GM21786 (cell line): ENCODE data around the gene BECN2.

Experiments
- ATAC-seq: cut with Tn5 transposase; IDR thresholded peaks from one replicate; pipeline ENCODE4 v1.9.1; 2021; ENCODE audit not compliant: unreplicated experiment

BECN2 gene, protein sequence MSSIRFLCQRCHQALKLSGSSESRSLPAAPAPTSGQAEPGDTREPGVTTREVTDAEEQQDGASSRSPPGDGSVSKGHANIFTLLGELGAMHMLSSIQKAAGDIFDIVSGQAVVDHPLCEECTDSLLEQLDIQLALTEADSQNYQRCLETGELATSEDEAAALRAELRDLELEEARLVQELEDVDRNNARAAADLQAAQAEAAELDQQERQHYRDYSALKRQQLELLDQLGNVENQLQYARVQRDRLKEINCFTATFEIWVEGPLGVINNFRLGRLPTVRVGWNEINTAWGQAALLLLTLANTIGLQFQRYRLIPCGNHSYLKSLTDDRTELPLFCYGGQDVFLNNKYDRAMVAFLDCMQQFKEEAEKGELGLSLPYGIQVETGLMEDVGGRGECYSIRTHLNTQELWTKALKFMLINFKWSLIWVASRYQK

DNA sequence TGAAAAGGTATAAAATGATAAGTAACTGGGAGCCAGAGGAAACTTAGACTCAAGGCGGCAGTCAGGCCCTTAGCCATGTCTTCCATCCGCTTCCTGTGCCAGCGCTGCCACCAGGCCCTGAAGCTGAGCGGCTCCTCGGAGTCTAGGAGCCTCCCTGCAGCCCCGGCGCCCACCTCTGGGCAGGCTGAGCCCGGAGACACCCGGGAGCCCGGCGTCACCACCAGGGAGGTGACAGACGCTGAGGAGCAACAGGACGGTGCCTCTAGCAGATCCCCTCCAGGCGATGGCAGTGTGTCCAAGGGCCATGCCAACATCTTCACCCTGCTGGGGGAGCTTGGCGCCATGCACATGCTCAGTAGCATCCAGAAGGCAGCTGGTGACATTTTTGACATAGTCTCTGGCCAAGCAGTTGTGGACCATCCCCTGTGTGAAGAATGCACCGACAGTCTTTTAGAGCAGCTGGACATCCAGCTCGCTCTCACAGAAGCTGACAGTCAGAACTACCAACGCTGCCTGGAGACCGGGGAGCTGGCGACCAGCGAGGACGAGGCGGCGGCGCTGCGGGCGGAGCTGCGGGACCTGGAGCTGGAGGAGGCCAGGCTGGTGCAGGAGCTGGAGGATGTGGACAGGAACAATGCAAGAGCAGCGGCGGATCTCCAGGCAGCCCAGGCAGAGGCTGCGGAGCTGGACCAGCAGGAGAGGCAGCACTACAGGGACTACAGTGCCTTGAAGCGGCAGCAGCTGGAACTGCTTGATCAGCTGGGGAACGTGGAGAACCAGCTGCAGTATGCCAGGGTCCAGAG is at the start of gene BECN2:
BECN2 (plus strand) TSS at position 76 of the 803 bp plus-strand sequence; CDS start at position 76, 0 bp downstream.
- no peak for ATAC-seq

DNA sequence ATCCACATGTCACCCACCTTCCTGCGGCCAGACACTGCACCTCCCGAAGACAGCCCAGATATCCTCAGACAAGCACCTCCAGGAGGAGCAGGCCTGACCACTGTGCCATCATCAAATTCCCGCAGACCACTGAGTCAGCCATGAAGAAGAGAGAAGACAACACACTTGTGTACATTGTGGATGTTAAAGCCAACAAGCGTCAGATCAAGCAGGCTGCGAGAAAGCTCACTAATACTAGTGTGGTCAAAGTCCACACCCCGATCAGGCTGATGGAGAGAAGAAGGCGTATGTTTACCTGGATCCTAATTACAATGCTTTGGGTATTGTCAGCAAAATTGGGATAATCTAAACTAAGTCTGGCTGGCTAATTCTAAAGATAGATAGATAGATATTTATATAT is 41.4 kb upstream of the BECN2 start:
- ATAC-seq, result no peak

DNA sequence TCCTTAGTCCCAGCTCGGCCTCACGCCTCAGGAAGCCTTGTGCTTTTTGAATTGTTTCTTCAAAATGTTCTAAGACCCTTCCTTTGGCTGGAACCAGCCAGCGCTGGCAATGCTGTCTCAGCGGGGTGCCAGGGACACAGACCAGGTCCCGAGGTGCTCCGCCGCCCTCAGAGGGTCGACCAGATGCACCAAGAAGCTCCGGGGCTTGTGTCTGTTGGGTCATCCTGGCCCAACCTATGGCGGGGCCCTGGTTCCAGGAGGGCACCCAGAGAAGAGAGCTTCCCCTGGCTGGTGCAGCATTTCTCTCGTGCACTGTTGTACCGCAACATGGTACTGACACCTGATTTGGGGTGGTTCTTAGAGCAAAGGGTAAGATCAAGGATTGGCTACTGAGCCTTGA is 40.1 kb upstream of the BECN2 start:
- no peak for ATAC-seq

GRCh38 chr1:241918879-241919278 is 38.7 kb upstream of the BECN2 start:
- ATAC-seq, result no peak

DNA sequence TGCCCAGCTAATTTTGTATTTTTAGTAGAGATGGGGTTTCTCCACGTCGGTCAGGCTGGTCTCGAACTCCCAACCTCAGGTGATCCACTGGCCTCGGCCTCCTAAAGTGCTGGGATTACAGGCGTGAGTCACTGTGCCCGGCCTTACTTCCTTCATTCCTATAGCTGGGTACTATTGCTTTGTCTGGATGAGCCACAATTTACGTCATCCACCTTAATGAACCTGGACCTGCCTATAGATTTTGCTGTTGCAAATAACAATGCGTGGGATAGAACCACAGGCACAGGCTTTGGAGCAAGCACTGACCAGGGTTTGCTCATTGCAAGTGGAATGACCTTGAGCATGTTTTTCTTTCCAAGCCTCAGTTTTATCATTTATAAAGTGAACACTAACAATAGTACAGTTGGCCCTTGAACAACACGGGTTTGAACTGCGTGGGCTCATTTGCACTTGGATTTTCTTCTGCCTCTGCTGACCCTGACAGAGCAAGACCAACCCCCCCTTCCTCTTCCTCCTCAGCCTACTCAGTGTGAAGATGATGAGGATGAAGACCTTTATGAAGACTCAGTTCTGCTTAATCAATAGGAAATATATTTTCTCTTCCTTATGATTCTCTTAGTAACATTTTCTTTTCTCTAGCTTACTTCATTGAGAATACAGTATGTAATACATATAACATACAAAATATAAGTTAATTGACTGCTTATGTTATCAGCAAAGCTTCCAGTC is 33.3 kb upstream of the BECN2 start:
- ATAC-seq, result no peak

- ATAC-seq, result no peak
Measured at GRCh38 chr1:241926141-241926540, 31.4 kb upstream of the BECN2 start.

GRCh38 chr1:241927321-241927720 is 30.2 kb upstream of the BECN2 start:
- no peak for ATAC-seq

- no peak for ATAC-seq
Measured at GRCh38 chr1:241932845-241933244, 24.7 kb upstream of the BECN2 start.

DNA sequence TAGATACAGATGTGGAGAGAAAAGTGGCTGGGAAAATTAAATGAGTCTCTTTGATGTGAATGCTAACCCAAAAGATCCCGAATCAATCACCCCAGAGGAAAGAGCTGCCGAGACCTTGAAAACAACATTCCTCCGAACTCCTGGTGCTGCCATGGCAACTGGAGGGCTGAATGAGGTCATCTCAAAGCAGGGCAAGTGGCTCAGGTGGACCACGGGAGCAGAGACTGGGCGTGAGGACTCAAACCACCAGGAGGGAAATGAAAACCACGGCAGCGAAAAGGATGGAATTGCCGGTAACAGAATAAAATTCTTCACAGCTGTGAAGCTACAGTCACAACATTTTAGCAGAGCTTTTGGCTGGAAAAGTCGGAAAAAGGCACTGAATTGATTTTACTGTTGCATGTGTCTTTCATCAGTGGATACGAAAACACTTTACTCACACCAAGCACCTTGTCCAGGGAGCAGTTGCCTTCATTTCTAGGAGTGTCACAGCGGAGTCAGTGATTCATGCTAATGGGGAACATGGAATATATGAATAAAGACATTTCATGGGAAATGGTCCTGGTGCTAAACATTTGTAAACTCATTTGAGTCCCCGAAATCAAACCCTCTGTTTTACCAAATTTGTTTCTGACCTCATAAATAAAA is 23.2 kb upstream of the BECN2 start:
- ATAC-seq, result no peak

GRCh38 chr1:241934866-241935265 is 22.7 kb upstream of the BECN2 start:
- ATAC-seq, result no peak

GRCh38 chr1:241939798-241940197 is 17.8 kb upstream of the BECN2 start:
- ATAC-seq, result no peak

- no peak for ATAC-seq
Measured at GRCh38 chr1:241942738-241943137, 14.8 kb upstream of the BECN2 start.

- no peak for ATAC-seq
Measured at GRCh38 chr1:241944300-241944699, 13.3 kb upstream of the BECN2 start.

GRCh38 chr1:241947354-241947753 is 10.2 kb upstream of the BECN2 start:
- ATAC-seq, result no peak

GRCh38 chr1:241950390-241950789 is 7.2 kb upstream of the BECN2 start:
- ATAC-seq, result no peak

- ATAC-seq, result no peak
Measured at GRCh38 chr1:241962153-241962552, 4.6 kb downstream of the BECN2 start.

DNA sequence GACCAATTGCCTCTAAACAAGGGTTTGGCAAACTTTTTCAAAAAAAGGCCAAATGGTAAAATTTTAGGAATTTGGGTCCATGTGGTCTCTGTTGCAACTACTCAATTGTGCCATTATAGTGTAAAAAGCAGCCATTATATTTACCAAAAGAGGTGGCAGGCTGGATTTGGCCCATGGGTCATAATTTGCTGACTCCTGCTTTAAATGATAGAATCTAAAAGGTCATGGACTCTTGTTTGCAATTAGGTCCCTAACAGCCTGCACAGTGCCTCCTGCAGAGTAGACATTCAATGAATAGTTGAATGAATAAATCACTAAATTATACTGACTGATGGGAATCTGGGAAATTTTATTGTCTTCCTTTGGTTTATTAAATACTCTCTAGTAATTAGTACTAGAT is 6.2 kb downstream of the BECN2 start:
- ATAC-seq, result no peak

GRCh38 chr1:241964550-241965282 is 7.1 kb downstream of the BECN2 start:
- ATAC-seq, result no peak

DNA sequence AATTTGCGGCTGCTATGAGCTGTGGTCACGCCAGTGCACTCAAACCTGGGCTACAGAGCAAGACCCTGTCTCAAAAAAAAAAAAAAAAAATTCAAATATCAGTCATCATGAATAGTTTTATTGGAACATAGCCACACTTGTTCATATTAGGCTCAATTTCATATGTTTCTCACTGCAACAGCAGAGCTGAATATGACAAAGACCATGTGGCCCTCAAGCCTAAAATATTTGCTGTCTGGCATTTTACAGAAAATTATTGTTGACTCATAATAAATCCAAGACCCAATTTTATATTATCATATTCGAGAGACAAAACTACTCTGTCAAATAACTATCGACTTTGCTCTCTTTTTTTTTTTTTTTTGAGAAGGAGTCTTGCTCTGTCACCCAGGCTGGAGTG is 11.0 kb downstream of the BECN2 start:
- ATAC-seq, result no peak

DNA sequence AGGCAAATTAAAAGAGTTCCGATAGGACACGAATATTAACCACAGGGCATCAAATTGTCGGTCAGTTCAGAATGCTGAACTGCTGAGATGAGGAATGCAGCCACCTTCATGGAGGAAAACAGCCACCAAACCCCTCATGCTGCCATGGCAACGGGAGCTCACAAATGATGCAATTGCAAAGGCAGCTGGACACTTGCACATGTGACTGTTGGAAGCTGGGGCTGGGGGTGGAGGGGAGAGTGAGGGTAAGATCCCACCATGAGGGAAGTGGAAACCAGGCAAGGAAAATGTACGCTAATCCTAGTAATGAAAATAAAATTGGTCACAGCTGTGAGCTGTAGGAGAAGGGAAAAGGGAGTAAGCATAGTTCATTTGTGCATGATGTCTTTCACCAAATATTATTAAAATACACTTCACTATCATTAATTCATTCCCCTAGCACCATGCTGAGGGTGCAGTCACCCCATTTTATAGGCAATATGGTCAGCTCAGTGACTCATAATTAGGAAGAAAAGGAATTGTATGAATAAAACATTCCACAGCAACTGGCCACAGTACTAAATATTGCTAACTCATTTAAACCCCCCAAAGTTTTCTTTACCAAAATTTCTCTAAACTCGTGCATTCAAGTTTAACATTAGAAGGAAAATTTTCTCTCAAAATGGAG is 15.3 kb downstream of the BECN2 start:
- ATAC-seq, result no peak
